Stomach (tissue), 4 donors: ENCODE measurements around the gene CTSC.
"Not testable (repeated sequence)": the region's sequence is repeated elsewhere in the genome, so short reads cannot be mapped to it uniquely, and the experiment has no call there.

ENCODE experiments used
- POLR2A ChIP-seq, 4 donors: fragments of 450-650 bp; IDR thresholded peaks; one replicate each; pipeline ENCODE4 v1.6.1; 2016; ENCODE audit warnings: antibody characterized with exemption in 4 of 4, control low read depth in 2 of 4, mild to moderate bottlenecking in 1 of 4, moderate library complexity in 1 of 4
- TF ChIP-seq, protein P1 (sequence below), 7 experiments: fragments of 450-650 bp in 4 of 7; fragments of 200-600 bp in 3 of 7; sonication (generic) in 3 of 7; IDR thresholded peaks; one replicate each; pipeline ENCODE4 v1.5.1; 2016 to 2019; ENCODE audit warnings: antibody characterized with exemption in 7 of 7, control low read depth in 2 of 7, mild to moderate bottlenecking in 1 of 7

DNA sequence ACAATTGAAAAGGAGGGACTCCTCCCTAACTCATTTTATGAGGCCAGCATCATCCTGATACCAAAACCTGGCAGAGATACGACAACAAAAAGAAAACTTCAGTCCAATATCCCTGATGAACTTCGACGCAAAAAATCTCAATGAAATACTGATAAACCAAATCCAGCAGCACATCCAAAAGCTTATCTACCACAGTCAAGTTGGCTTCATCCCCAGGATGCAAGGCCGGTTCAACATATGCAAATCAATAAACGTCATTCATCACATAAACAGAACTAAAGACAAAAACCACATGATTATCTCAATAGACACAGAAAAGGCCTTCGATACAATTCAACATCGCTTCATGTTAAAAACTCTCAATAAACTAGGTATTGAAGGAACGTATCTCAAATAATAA is 14.7 kb downstream of the CTSC start:
- TF ChIP-seq, protein P1, sequence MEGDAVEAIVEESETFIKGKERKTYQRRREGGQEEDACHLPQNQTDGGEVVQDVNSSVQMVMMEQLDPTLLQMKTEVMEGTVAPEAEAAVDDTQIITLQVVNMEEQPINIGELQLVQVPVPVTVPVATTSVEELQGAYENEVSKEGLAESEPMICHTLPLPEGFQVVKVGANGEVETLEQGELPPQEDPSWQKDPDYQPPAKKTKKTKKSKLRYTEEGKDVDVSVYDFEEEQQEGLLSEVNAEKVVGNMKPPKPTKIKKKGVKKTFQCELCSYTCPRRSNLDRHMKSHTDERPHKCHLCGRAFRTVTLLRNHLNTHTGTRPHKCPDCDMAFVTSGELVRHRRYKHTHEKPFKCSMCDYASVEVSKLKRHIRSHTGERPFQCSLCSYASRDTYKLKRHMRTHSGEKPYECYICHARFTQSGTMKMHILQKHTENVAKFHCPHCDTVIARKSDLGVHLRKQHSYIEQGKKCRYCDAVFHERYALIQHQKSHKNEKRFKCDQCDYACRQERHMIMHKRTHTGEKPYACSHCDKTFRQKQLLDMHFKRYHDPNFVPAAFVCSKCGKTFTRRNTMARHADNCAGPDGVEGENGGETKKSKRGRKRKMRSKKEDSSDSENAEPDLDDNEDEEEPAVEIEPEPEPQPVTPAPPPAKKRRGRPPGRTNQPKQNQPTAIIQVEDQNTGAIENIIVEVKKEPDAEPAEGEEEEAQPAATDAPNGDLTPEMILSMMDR (IDR thresholded peaks at IDR 0.05) = not testable (repeated sequence)
- not testable (repeated sequence) for TF ChIP-seq POLR2A (IDR thresholded peaks at IDR 0.05)
